Measurements from ENCODE around the gene WWP2.

WWP2 gene

GRCh38 chr16:69924777-69925191 is 162.7 kb downstream of the WWP2 start:
- ATAC-seq: no peak
- no peak for DNase-seq
- Mint-ChIP-seq H3K27ac (no peak overlapping the region), H3K4me3 (no peak overlapping the region), H3K27me3 (no peaks in the 10 kb centered on the region), H3K9me3 (no peaks in the 10 kb centered on the region), H3K4me1 (no peaks in the 10 kb centered on the region)

DNA sequence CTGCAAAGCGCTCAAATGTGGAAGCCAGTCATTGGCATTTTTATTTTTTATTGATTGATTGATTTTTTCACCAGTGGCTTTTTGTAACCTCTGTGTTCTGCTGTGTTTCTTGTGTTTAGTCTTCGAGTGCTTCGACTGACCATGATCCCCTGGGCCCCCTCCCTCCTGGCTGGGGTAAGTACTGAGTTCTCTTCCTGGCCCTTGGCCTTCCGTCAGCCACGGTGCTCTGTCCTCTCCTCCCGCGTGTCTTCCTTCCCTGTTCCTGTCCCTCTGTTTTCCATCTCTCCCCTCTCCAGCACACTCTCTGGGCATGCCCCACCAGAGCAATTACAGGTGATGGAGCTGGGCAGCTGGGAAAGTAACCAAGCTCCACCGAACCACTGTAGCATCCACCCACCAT is 163.2 kb downstream of the WWP2 start:
- ATAC-seq: no peak
- no peak for DNase-seq
- Mint-ChIP-seq H3K4me3 (no peak overlapping the region), H3K4me1 (no peaks in the 10 kb centered on the region), H3K9me3 (no peaks in the 10 kb centered on the region), H3K27ac (peak overlapping the region in 1 of 2 donors; percentile 24), H3K27me3 (no peaks in the 10 kb centered on the region)

GRCh38 chr16:69926241-69926640 is 164.1 kb downstream of the WWP2 start:
- Mint-ChIP-seq H3K27me3 (no peaks in the 10 kb centered on the region), H3K9me3 (no peaks in the 10 kb centered on the region), H3K4me1 (no peaks in the 10 kb centered on the region), H3K4me3 (no peak overlapping the region), H3K27ac (peak overlapping the region in 1 of 2 donors; percentile 21)
- no peak for DNase-seq
- ATAC-seq: no peak

- Mint-ChIP-seq H3K27me3 (no peaks in the 10 kb centered on the region), H3K27ac (no peak overlapping the region), H3K9me3 (no peaks in the 10 kb centered on the region), H3K4me1 (no peaks in the 10 kb centered on the region), H3K4me3 (no peak overlapping the region)
- ATAC-seq (no peak), DNase-seq (no peak)
These were observed 165.1 kb downstream of the WWP2 start for GRCh38 chr16:69927056-69927757.

DNA sequence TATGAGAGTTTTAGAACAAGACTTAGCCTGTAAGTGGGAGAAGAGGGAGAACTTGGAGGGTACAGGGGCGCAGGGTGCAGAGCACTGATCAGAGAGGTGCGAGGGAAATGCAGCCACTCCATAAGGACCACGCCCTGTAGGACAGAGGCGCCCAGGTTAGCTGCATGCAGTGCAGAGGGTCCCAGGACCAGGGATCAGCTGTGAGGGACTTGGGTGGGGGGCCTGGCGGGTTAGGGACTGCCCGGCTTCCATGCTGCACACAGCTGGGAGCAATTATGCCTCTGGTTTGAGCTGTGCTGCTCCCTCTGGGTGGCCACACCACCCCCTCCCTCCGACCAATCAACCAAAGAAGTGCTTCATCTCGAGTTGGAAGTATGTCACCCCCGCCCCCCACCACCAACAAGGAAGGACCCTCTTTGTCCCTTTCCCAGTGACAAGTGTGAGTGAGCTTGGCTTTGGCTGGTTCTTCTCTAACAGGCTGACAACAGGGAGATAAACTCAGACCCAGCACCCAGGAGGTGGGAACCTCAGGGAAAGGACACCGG is 166.8 kb downstream of the WWP2 start:
- Mint-ChIP-seq H3K27ac (peak overlapping the region in 1 of 2 donors; percentile 60), H3K27me3 (no peaks in the 10 kb centered on the region), H3K9me3 (no peaks in the 10 kb centered on the region), H3K4me1 (no peaks in the 10 kb centered on the region), H3K4me3 (no peak overlapping the region)
- ATAC-seq (no peak), DNase-seq (no peak)

DNA sequence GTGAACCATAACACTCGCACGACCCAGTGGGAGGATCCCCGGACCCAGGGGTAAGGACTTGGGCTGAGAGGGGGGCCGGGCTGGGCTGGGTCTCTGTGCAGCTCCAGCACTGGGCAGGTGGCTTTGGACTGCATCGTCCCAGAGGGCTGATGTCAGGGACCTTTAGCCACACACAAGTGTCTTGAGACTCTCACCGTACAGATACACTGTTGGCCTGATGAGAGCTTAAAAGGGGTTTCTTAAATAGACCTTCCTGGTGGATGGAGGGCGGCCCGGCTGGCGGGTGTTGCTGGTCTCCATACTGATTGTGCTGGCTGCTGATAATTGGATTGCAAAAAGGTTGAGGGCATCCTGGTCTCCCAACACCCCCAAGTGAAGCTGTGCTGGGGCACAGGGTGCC is 167.3 kb downstream of the WWP2 start:
- Mint-ChIP-seq H3K4me1 (no peaks in the 10 kb centered on the region), H3K9me3 (no peaks in the 10 kb centered on the region), H3K27ac (no peak overlapping the region), H3K27me3 (no peaks in the 10 kb centered on the region), H3K4me3 (no peak overlapping the region)
- DNase-seq: no peak
- no peak for ATAC-seq

- H3K27ac Mint-ChIP-seq: no peak overlapping the region
- H3K4me3 Mint-ChIP-seq: no peak overlapping the region
- H3K9me3 Mint-ChIP-seq: no peaks in the 10 kb centered on the region
- H3K27me3 Mint-ChIP-seq: no peaks in the 10 kb centered on the region
- ATAC-seq: peak; percentile 86
- no peaks in the 10 kb centered on the region for H3K4me1 Mint-ChIP-seq
- peak; percentile 56 for DNase-seq
These were observed 168.1 kb downstream of the WWP2 start for GRCh38 chr16:69930117-69930776.

DNA sequence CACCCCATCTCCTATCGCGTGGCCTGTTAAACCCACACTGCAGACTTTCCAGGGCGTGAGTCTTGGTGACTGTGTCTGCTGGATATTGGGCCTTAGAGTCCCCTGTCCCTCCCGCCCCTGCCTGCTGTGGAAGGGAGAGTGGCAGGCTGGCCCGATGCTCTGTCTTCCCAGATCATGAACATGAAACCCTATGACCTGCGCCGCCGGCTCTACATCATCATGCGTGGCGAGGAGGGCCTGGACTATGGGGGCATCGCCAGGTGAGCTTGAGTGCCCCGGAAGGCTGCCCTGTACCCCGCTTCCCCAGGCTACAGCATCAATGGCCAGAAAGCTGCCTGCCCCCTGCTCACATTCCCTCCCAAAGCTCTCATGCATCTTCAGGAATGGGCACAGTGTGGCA is 169.5 kb downstream of the WWP2 start:
- no peak overlapping the region for H3K27ac Mint-ChIP-seq

DNA sequence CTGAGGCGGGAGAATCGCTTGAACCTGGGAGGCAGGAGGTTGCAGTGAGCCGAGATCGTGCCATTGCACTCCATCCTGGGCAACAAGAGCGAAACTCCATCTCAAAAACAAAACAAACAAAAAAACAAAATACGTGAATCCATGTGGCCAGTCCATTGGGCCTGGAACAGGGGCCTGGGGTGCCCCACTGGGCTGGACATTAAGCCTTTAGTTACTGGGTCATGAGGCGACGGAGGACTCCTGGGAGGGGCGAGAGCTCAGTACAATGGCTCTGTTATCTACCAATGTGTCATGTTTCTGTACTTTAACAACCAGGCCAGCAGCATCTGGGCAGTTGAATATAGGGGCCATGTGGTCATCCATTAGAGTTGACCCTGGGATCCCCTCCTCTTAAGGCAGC is 170.1 kb downstream of the WWP2 start:
- no peak overlapping the region for H3K4me3 Mint-ChIP-seq
- no peak for ATAC-seq
- H3K9me3 Mint-ChIP-seq: no peaks in the 10 kb centered on the region
- no peaks in the 10 kb centered on the region for H3K4me1 Mint-ChIP-seq
- H3K27ac Mint-ChIP-seq: no peak overlapping the region
- no peaks in the 10 kb centered on the region for H3K27me3 Mint-ChIP-seq
- no peak for DNase-seq

More for the DNA sequence above, 169.5 kb downstream of the WWP2 start:
- H3K4me1 Mint-ChIP-seq: no peaks in the 10 kb centered on the region
- no peak overlapping the region for H3K4me3 Mint-ChIP-seq
- DNase-seq (no peak), ATAC-seq (no peak)
- H3K27me3 Mint-ChIP-seq: no peaks in the 10 kb centered on the region
- H3K9me3 Mint-ChIP-seq: no peaks in the 10 kb centered on the region

DNA sequence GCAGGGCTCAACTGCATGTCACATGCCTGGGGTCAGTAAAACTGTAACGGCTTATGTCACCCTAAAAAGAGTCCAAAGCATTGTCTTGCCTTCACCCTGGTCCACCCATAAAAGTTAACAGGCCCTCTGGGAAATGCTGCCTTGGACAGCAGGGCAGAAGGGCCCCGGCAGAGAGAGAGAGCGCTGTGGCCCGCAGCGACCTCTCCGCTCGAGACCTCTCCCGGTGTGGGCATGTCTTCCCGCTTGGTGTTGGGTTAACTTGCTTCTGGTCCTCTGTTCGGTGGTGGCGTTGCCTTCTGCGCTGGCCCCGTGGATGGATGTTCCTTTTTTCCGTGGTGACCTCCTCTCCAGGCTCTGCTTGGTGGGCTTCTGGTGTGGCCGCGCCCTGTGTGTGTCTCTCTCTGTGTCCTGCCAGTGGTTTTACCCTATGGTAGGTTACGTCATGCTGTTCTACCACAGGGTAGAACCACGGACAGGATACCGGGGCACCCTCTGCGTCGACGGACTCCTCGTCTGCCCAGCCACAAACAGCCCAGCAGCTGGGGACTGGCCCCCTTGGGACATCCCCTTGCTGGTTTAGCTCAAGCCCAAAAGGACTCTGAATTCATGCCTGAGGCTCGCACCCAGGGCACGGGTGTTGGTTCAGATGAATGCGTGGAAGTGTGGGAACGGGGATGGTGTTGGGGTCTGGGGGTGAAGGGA is 170.7 kb downstream of the WWP2 start:
- Mint-ChIP-seq H3K27me3 (no peaks in the 10 kb centered on the region), H3K27ac (peak overlapping the region in 1 of 2 donors; percentile 52), H3K4me1 (no peaks in the 10 kb centered on the region), H3K9me3 (no peaks in the 10 kb centered on the region), H3K4me3 (no peak overlapping the region)
- DNase-seq (no peak), ATAC-seq (no peak)

DNA sequence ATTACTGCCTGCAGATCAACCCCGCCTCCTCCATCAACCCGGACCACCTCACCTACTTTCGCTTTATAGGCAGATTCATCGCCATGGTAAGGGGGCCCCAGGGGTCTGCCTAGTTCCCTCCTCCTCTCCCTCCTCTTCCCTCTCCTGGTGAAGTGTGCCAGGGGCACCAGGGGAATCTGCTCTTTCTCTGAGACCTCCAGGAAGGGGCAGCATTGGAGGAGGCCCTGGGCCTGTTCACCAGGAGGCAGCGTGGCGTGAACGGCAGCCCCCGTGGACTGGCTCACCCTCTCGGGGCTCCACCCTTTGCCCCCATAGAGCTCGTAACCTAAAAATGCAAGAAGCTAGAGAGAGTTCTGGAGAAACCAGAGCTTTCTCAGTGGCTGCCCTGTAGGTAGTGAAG is 171.9 kb downstream of the WWP2 start:
- Mint-ChIP-seq H3K9me3 (no peaks in the 10 kb centered on the region), H3K27me3 (no peaks in the 10 kb centered on the region), H3K27ac (no peak overlapping the region), H3K4me1 (no peaks in the 10 kb centered on the region), H3K4me3 (no peak overlapping the region)
- DNase-seq: no peak
- ATAC-seq: no peak

GRCh38 chr16:69934751-69935150 is 172.6 kb downstream of the WWP2 start:
- no peaks in the 10 kb centered on the region for H3K9me3 Mint-ChIP-seq
- no peak overlapping the region for H3K4me3 Mint-ChIP-seq
- H3K27me3 Mint-ChIP-seq: no peaks in the 10 kb centered on the region
- ATAC-seq (no peak), DNase-seq (no peak)
- no peak overlapping the region for H3K27ac Mint-ChIP-seq
- no peaks in the 10 kb centered on the region for H3K4me1 Mint-ChIP-seq

DNA sequence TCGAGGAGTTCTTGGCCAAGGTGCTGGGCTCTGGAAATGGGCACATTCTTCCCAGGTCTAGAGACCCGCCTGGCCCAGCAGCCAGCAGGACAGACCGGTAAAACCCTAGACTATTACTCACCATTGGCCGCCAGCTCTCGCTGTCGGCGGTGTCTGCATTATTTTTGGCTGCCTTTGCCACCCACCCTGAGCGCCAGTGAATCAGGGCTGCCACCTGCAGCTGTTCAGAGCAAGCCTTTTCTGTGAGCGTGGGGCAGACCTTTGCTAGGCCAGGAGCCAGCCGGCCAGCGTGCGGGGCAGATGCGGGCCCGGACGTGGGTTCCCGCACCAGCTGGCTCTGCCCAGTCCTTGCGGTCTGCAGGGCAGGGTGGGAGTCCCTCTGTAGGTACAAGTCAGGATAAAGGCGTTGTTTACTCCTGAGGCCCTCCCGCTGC is 173.2 kb downstream of the WWP2 start:
- DNase-seq: no peak
- H3K27me3 Mint-ChIP-seq: no peaks in the 10 kb centered on the region
- no peak overlapping the region for H3K4me3 Mint-ChIP-seq
- no peaks in the 10 kb centered on the region for H3K9me3 Mint-ChIP-seq
- ATAC-seq: peak; percentile 11
- no peaks in the 10 kb centered on the region for H3K4me1 Mint-ChIP-seq
- peak overlapping the region in 1 of 2 donors; percentile 9 for H3K27ac Mint-ChIP-seq

DNA sequence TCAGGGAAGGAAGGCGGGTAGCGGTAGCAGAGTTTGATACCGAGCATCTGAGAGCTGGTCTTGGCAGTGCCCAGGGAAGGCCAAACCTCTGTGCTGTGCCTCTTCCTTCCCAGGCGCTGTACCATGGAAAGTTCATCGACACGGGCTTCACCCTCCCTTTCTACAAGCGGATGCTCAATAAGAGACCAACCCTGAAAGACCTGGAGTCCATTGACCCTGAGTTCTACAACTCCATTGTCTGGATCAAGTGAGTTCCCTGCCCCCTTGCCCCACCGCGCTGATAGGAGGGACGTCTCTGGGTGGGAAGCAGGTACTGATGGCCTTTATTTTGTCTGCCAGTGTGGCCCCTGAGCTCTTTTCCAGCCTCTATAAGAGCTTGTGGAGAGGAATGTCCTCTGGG is 173.6 kb downstream of the WWP2 start:
- Mint-ChIP-seq H3K9me3 (no peaks in the 10 kb centered on the region), H3K4me3 (no peak overlapping the region), H3K27me3 (no peaks in the 10 kb centered on the region), H3K27ac (peak overlapping the region in 1 of 2 donors; percentile 75), H3K4me1 (no peaks in the 10 kb centered on the region)
- DNase-seq (no peak), ATAC-seq (no peak)

GRCh38 chr16:69936252-69936651 is 174.1 kb downstream of the WWP2 start:
- no peak for DNase-seq
- Mint-ChIP-seq H3K4me3 (no peak overlapping the region), H3K27ac (no peak overlapping the region), H3K9me3 (no peaks in the 10 kb centered on the region), H3K27me3 (no peaks in the 10 kb centered on the region), H3K4me1 (no peaks in the 10 kb centered on the region)
- ATAC-seq: no peak

DNA sequence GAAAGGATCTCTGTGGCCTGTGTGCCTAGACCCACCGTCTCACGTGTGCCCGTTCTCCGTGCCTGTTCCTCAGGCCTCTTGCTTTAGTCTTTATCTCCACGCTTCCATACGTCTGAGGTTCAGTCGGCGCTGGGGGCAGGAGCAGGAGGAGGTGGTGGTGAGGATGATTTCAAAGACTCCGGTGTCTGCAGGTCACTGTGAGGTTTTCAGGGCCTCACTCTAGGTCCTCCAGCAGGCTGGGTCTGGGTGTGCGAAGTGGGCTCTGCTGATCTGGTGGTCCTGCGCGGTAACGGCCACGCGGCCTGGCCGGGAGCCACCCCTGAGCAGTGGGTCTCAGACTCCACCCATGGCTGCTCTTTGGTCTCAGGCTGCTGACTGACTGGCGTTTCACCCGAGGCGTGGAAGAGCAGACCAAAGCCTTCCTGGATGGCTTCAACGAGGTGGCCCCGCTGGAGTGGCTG is 174.6 kb downstream of the WWP2 start:
- no peak for ATAC-seq
- no peaks in the 10 kb centered on the region for H3K9me3 Mint-ChIP-seq

More for the DNA sequence above, 174.6 kb downstream of the WWP2 start:
- Mint-ChIP-seq H3K4me1 (no peaks in the 10 kb centered on the region), H3K4me3 (no peak overlapping the region), H3K27me3 (no peaks in the 10 kb centered on the region), H3K27ac (no peak overlapping the region)
- no peak for DNase-seq

All from stimulated activated naive CD8-positive, alpha-beta T cell treated with anti-CD3 and anti-CD28 coated beads, Interleukin-15, amount 100 ng/mL, for 72 hours (primary cell).